ENCODE measurements around the gene DDAH1.
A peak's percentile ranks its signal among the peaks of the same experiment; 100 is the strongest.

- TF ChIP-seq CTCF (IDR thresholded peaks at IDR 0.05; ENCODE audit: low read depth, low read length, missing input control) (no peak), ATF3 (IDR thresholded peaks at IDR 0.05) (peak; percentile 30), JUND (IDR thresholded peaks at IDR 0.05) (peak; percentile 80 to 89), TAF1 (conservative IDR thresholded peaks at IDR 0.05) (no peak), ZBTB33 (IDR thresholded peaks at IDR 0.05) (peak; percentile 84), SP1 (IDR thresholded peaks at IDR 0.05) (peak; percentile 90), RXRA (IDR thresholded peaks at IDR 0.05) (peak; percentile 72 to 80)
These were observed 4.3 kb downstream of the DDAH1 start for GRCh38 chr1:85460555-85461088.
